HCT116 (cell line): Measurements from ENCODE around the gene PVRIG. TPM values are rescaled to one million over a fixed set of nuclear protein-coding genes. Genes with fewer than 3 reads are reported as not detected.
"Not testable (repeated sequence)": the region's sequence is repeated elsewhere in the genome, so short reads cannot be mapped to it uniquely, and the experiment has no call there.

ENCODE experiments used
- ATAC-seq: fragments of 200-7000 bp; cut with Tn5 transposase; 2 replicates; pipeline ENCODE4 v1.9.1; 2020; ENCODE audit warnings: mild to moderate bottlenecking, moderate library complexity
- BruUV-seq: library from RNA; stranded (reverse); fragments of 400-500 nt; replicated peaks from 2 replicates; lab custom pipeline; 2021; lab: Mats Ljungman, UMichigan
- CTCF ChIA-PET: fragments of 300-600 bp; sonication (Branson Sonifier 250); formaldehyde crosslinking; loops from one replicate; lab custom pipeline; 2021; ENCODE audit warnings: antibody characterized with exemption; lab: Charles Lee
- POLR2A ChIA-PET: fragments of 300-600, 350-600 bp; sonication (Branson Sonifier 250); formaldehyde crosslinking; loops from one replicate; lab custom pipeline; 2021; ENCODE audit warnings: antibody characterized with exemption; lab: Charles Lee
- RAD21 ChIA-PET, 2 experiments: fragments of 300-600 bp; sonication (Branson Sonifier 250); formaldehyde crosslinking; loops; one replicate each; lab custom pipeline; 2023; ENCODE audit warnings: low total read pairs in 2 of 2; ENCODE audit not compliant: uncharacterized antibody in 2 of 2, unreplicated experiment in 2 of 2, low non-redundant PET in 1 of 2; lab: Charles Lee
- DNase-seq: peaks from one replicate; pipeline ENCODE4 v3.0.0-alpha.2; 2010; ENCODE audit warnings: low read depth, low spot score
- H2AFZ ChIP-seq: fragments of 200-600 bp; shearing (Covaris generic), sonication (generic); 2 replicates; pipeline ENCODE4 v1.6.1; 2017; ENCODE audit warnings: low read depth, mixed run types, mixed read lengths, antibody characterized with exemption, low read length; ENCODE audit not compliant: poor library complexity, severe bottlenecking
- H3K27ac ChIP-seq: 2 replicates; pipeline ENCODE4 v1.5.1; 2012; ENCODE audit warnings: low read depth, low read length
- H3K27me3 ChIP-seq: fragments of 200-600 bp; sonication (generic); 2 replicates; pipeline ENCODE4 v1.6.1; 2016; ENCODE audit warnings: mixed run types, low read length, mixed read lengths; ENCODE audit not compliant: insufficient read depth
- H3K36me3 ChIP-seq, 2 experiments: fragments of 200-500 bp in 1 of 2; fragments of 200-600 bp in 1 of 2; sonication (Bioruptor generic) in 1 of 2; sonication (generic) in 1 of 2; 2 replicates each; pipeline versions ENCODE4 v1.5.1 to v1.6.1; 2014 to 2016; ENCODE audit warnings: low read length in 2 of 2, inconsistent platforms in 1 of 2, mixed read lengths in 1 of 2, mixed run types in 1 of 2; ENCODE audit not compliant: insufficient read depth in 2 of 2, control insufficient read depth in 1 of 2
- H3K4me1 ChIP-seq, 2 experiments: fragments of 200-600 bp in 1 of 2; sonication (generic) in 1 of 2; 2 replicates each; pipeline versions ENCODE4 v1.5.1 to v1.6.1; 2012 to 2017; ENCODE audit warnings: low read length in 2 of 2, inconsistent platforms in 1 of 2, mild to moderate bottlenecking in 1 of 2, mixed read lengths in 1 of 2, mixed run types in 1 of 2, moderate library complexity in 1 of 2; ENCODE audit not compliant: insufficient read depth in 2 of 2, control insufficient read depth in 1 of 2
- H3K4me2 ChIP-seq: fragments of 200-600 bp; sonication (generic); 2 replicates; pipeline ENCODE4 v1.6.1; 2017; ENCODE audit warnings: mixed run types, low read length, mixed read lengths
- H3K4me3 ChIP-seq, 2 experiments: fragments of 200-600 bp in 1 of 2; sonication (generic) in 1 of 2; replicated peaks in 1 of 2; 2 replicates each; pipeline ENCODE4 v1.5.1; 2011 to 2016; ENCODE audit warnings: low read length in 2 of 2, control low read depth in 1 of 2, low read depth in 1 of 2, mild to moderate bottlenecking in 1 of 2, mixed read lengths in 1 of 2, mixed run types in 1 of 2
- H3K79me2 ChIP-seq: fragments of 200-600 bp; sonication (generic); 2 replicates; pipeline ENCODE4 v1.6.1; 2017; ENCODE audit warnings: mild to moderate bottlenecking, mixed run types, low read length, moderate library complexity, mixed read lengths; ENCODE audit not compliant: insufficient read depth
- H3K9ac ChIP-seq: fragments of 200-600 bp; sonication (generic); 2 replicates; pipeline ENCODE4 v1.6.1; 2016; ENCODE audit warnings: low read length, mixed read lengths
- H3K9me2 ChIP-seq: fragments of 200-600 bp; sonication (generic), shearing (Covaris generic); 2 replicates; pipeline ENCODE4 v1.6.1; 2017; ENCODE audit warnings: mixed run types, mild to moderate bottlenecking, moderate library complexity; ENCODE audit not compliant: insufficient read depth
- H3K9me3 ChIP-seq, 2 experiments: fragments of 200-500 bp in 1 of 2; fragments of 200-600 bp in 1 of 2; sonication (Bioruptor generic) in 1 of 2; sonication (generic) in 1 of 2; 2 replicates each; pipeline ENCODE4 v1.6.1; 2014 to 2017; ENCODE audit warnings: low read length in 2 of 2, mixed read lengths in 2 of 2, inconsistent platforms in 1 of 2, low read depth in 1 of 2, mild to moderate bottlenecking in 1 of 2, mixed run types in 1 of 2, moderate library complexity in 1 of 2; ENCODE audit not compliant: control insufficient read depth in 1 of 2, insufficient read depth in 1 of 2
- H4K20me1 ChIP-seq: fragments of 200-600 bp; sonication (generic), shearing (Covaris generic); 2 replicates; pipeline ENCODE4 v1.6.1; 2017; ENCODE audit warnings: mixed run types, mild to moderate bottlenecking, moderate library complexity; ENCODE audit not compliant: insufficient read depth
- intact Hi-C: fragments of 100-400 bp; cut with micrococcal nuclease; formaldehyde crosslinking; loops from 2 replicates; pipeline ENCODE4 v1.10.0; 2022
- total RNA-seq: library from RNA; stranded (reverse); gene quantifications from one replicate; pipeline ENCODE4 v1.2.1, GENCODE V29; 2021; ENCODE audit not compliant: unreplicated experiment
- TF ChIP-seq, protein P1 (sequence below): IDR thresholded peaks from 2 replicates; pipeline ENCODE4 v1.6.1; 2012; ENCODE audit warnings: low read depth

PVRIG gene
- total RNA-seq, 1 experiment from 2014 or later: 0.30 TPM

GRCh38 chr7:100267648-100268047 is 47.9 kb downstream of the PVRIG start (continued):
- TF ChIP-seq, protein P1, sequence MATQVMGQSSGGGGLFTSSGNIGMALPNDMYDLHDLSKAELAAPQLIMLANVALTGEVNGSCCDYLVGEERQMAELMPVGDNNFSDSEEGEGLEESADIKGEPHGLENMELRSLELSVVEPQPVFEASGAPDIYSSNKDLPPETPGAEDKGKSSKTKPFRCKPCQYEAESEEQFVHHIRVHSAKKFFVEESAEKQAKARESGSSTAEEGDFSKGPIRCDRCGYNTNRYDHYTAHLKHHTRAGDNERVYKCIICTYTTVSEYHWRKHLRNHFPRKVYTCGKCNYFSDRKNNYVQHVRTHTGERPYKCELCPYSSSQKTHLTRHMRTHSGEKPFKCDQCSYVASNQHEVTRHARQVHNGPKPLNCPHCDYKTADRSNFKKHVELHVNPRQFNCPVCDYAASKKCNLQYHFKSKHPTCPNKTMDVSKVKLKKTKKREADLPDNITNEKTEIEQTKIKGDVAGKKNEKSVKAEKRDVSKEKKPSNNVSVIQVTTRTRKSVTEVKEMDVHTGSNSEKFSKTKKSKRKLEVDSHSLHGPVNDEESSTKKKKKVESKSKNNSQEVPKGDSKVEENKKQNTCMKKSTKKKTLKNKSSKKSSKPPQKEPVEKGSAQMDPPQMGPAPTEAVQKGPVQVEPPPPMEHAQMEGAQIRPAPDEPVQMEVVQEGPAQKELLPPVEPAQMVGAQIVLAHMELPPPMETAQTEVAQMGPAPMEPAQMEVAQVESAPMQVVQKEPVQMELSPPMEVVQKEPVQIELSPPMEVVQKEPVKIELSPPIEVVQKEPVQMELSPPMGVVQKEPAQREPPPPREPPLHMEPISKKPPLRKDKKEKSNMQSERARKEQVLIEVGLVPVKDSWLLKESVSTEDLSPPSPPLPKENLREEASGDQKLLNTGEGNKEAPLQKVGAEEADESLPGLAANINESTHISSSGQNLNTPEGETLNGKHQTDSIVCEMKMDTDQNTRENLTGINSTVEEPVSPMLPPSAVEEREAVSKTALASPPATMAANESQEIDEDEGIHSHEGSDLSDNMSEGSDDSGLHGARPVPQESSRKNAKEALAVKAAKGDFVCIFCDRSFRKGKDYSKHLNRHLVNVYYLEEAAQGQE: no peak
- TF ChIP-seq, all 23 proteins: peak for 0

DNA sequence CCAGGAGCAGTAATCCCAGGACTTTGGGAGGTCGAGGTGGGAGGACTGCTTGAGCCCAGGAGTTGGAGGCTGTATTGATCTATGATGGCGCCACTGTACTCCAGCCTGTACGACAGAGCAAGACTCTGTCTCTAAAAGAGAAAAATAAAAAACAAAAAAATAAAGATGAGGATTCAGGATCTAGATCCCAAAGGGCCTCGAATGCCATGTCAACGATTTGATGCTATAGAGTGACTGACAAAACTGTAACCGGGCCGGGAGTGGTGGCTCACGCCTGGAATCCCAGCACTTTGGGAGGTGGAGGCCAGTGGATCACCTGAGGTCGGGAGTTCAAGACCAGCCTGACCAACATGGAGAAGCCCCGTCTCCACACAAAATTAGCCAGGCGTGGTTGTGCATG is 49.1 kb downstream of the PVRIG start:
- Histone ChIP-seq H3K9ac (peak overlapping the region; percentile 45), H3K4me2 (peak overlapping the region; percentile 71), H3K79me2 (peaks cover 13% of the 10 kb centered on the region; the same call in 1 of the 2 replicates), H3K27ac (peak overlapping the region; percentile 66; the same call in 1 of the 2 replicates), H3K4me1 (peaks cover 56 to 80% of the 10 kb centered on the region in 2 experiments)
- DNase-seq, H3K4me3 ChIP-seq, H4K20me1 ChIP-seq, H2AFZ ChIP-seq, H3K27me3 ChIP-seq, H3K9me2 ChIP-seq, CTCF ChIA-PET, ATAC-seq, RAD21 ChIA-PET, H3K36me3 ChIP-seq, POLR2A ChIA-PET, intact Hi-C loops, BruUV-seq, H3K9me3 ChIP-seq: not testable (repeated sequence)
